ENCODE measurements around the gene ABCD1.

The ABCD1 gene

GRCh38 chrX:153776611-153777045 is 52.0 kb downstream of the ABCD1 start (continued):
- no peak for TF ChIP-seq ZNF280C (tag by site-specific recombination; IDR thresholded peaks at IDR 0.05)
- TF ChIP-seq ZNF529 (tag by site-specific recombination; IDR thresholded peaks at IDR 0.05; ENCODE audit: insufficient replicate concordance) = no peak
- TF ChIP-seq ZNF223 (tag by site-specific recombination; IDR thresholded peaks at IDR 0.05) = no peak
- 0 out of 2 replicates have a peak, but pooled peaks have one; percentile 11 for TF ChIP-seq ZFHX2 (tag by site-specific recombination; conservative IDR thresholded peaks at IDR 0.05)
- no peak for TF ChIP-seq TRIM28 (IDR thresholded peaks at IDR 0.05; ENCODE audit: borderline replicate concordance, low read length)
- TF ChIP-seq MEIS1 (CRISPR knock-in tag; IDR thresholded peaks at IDR 0.05; ENCODE audit: borderline replicate concordance) = no peak
- peak; percentile 80 for TF ChIP-seq KLF17 (tag by site-specific recombination; IDR thresholded peaks at IDR 0.05)
- no peak for TF ChIP-seq ZNF621 (tag by site-specific recombination; IDR thresholded peaks at IDR 0.05)
- no peak for TF ChIP-seq ZNF701 (tag by site-specific recombination; IDR thresholded peaks at IDR 0.05)
- TF ChIP-seq SALL2 (tag by site-specific recombination; IDR thresholded peaks at IDR 0.05; ENCODE audit: borderline replicate concordance) = no peak
- no peak for TF ChIP-seq ZNF23 (tag by site-specific recombination; IDR thresholded peaks at IDR 0.05; ENCODE audit: borderline replicate concordance)
- TF ChIP-seq ZNF16 (tag by site-specific recombination; IDR thresholded peaks at IDR 0.05; ENCODE audit: low read depth) = no peak
- no peak for TF ChIP-seq TSHZ1 (tag by site-specific recombination; IDR thresholded peaks at IDR 0.05; ENCODE audit: borderline replicate concordance)
- TF ChIP-seq HOXA7 (CRISPR knock-in tag; IDR thresholded peaks at IDR 0.05; ENCODE audit: borderline replicate concordance) = no peak
- TF ChIP-seq ZBTB6 (tag by site-specific recombination; IDR thresholded peaks at IDR 0.05) = no peak
- TF ChIP-seq ZNF26 (tag by site-specific recombination; IDR thresholded peaks at IDR 0.05) = no peak
- TF ChIP-seq ZNF184 (tag by site-specific recombination; IDR thresholded peaks at IDR 0.05) = no peak
- TF ChIP-seq ZNF37A (tag by site-specific recombination; IDR thresholded peaks at IDR 0.05) = no peak
- no peak for TF ChIP-seq OVOL3 (tag by site-specific recombination; IDR thresholded peaks at IDR 0.05)

Measured in HEK293 (cell line).